ENCODE results near the gene PNLIPRP2. TPM values are rescaled to one million over a fixed set of nuclear protein-coding genes. Genes with fewer than 3 reads are reported as not detected.

Gene PNLIPRP2
- total RNA-seq, 1 experiment from 2014 or later = not detected

GRCh38 chr10:116602648-116603400 is 17.9 kb upstream of the PNLIPRP2 start:
- Mint-ChIP-seq H3K4me1 (ENCODE audit: low read depth, unreplicated experiment) (no peaks in the 10 kb centered on the region), H3K4me3 (ENCODE audit: low read depth, unreplicated experiment) (no peak overlapping the region), H3K9me3 (ENCODE audit: low read depth, unreplicated experiment) (no peaks in the 10 kb centered on the region), H3K36me3 (ENCODE audit: insufficient read depth, unreplicated experiment) (no peaks in the 10 kb centered on the region), H3K27ac (ENCODE audit: unreplicated experiment) (no peak overlapping the region), H3K27me3 (ENCODE audit: unreplicated experiment) (no peaks in the 10 kb centered on the region)
- intact Hi-C loops (cut with micrococcal nuclease; ENCODE audit: unreplicated experiment) = no loop called here
- TF ChIP-seq, protein P1, sequence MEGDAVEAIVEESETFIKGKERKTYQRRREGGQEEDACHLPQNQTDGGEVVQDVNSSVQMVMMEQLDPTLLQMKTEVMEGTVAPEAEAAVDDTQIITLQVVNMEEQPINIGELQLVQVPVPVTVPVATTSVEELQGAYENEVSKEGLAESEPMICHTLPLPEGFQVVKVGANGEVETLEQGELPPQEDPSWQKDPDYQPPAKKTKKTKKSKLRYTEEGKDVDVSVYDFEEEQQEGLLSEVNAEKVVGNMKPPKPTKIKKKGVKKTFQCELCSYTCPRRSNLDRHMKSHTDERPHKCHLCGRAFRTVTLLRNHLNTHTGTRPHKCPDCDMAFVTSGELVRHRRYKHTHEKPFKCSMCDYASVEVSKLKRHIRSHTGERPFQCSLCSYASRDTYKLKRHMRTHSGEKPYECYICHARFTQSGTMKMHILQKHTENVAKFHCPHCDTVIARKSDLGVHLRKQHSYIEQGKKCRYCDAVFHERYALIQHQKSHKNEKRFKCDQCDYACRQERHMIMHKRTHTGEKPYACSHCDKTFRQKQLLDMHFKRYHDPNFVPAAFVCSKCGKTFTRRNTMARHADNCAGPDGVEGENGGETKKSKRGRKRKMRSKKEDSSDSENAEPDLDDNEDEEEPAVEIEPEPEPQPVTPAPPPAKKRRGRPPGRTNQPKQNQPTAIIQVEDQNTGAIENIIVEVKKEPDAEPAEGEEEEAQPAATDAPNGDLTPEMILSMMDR (IDR thresholded peaks at IDR 0.05; ENCODE audit: unreplicated experiment) = no peak
- DNase-seq = no peak
- CTCF ChIA-PET = interaction anchor here (0.6 kb wide), 1 partner anchor 80 kb away, joined by 3 read pairs; no protein-coding TSS in a partner anchor
- no TSS peak for BruUV-seq (replicated peaks)

GRCh38 chr10:116606061-116606483 is 14.7 kb upstream of the PNLIPRP2 start:
- H3K27ac Mint-ChIP-seq (ENCODE audit: unreplicated experiment) = no peak overlapping the region
- intact Hi-C loops (cut with micrococcal nuclease; ENCODE audit: unreplicated experiment) = no loop called here

DNA sequence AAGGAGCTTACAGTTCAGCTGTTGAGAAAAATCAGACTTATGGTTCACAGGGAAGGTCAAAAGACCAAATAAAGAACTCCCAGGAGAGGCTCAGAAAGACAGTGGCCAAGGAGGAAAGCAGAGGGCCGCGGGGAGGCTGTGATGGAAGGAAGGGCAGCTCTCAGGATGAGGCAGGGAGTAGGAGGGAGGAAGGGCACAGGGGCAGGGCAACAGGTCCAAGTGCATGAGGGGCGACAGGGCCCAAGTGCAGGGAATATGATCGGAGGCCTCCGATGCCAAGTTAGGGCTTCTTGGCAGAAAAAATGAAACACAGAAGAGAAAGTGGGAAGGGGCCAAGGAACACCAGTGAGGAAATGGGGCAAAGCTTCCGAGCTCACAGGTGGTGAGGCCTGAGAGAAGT is 13.4 kb upstream of the PNLIPRP2 start:
- no peaks in the 10 kb centered on the region for H3K9me3 Mint-ChIP-seq (ENCODE audit: low read depth, unreplicated experiment)

More at GRCh38 chr10:116606061-116606483, 14.7 kb upstream of the PNLIPRP2 start:
- H3K9me3 Mint-ChIP-seq (ENCODE audit: low read depth, unreplicated experiment) = no peaks in the 10 kb centered on the region
- no peaks in the 10 kb centered on the region for H3K36me3 Mint-ChIP-seq (ENCODE audit: insufficient read depth, unreplicated experiment)
- BruUV-seq (replicated peaks) = no TSS peak
- H3K27me3 Mint-ChIP-seq (ENCODE audit: unreplicated experiment) = no peaks in the 10 kb centered on the region
- DNase-seq = no peak
- CTCF ChIA-PET = no interaction called here
- H3K4me1 Mint-ChIP-seq (ENCODE audit: low read depth, unreplicated experiment) = no peaks in the 10 kb centered on the region
- TF ChIP-seq, protein P1 (IDR thresholded peaks at IDR 0.05; ENCODE audit: unreplicated experiment) = no peak
- no peak overlapping the region for H3K4me3 Mint-ChIP-seq (ENCODE audit: low read depth, unreplicated experiment)

DNA sequence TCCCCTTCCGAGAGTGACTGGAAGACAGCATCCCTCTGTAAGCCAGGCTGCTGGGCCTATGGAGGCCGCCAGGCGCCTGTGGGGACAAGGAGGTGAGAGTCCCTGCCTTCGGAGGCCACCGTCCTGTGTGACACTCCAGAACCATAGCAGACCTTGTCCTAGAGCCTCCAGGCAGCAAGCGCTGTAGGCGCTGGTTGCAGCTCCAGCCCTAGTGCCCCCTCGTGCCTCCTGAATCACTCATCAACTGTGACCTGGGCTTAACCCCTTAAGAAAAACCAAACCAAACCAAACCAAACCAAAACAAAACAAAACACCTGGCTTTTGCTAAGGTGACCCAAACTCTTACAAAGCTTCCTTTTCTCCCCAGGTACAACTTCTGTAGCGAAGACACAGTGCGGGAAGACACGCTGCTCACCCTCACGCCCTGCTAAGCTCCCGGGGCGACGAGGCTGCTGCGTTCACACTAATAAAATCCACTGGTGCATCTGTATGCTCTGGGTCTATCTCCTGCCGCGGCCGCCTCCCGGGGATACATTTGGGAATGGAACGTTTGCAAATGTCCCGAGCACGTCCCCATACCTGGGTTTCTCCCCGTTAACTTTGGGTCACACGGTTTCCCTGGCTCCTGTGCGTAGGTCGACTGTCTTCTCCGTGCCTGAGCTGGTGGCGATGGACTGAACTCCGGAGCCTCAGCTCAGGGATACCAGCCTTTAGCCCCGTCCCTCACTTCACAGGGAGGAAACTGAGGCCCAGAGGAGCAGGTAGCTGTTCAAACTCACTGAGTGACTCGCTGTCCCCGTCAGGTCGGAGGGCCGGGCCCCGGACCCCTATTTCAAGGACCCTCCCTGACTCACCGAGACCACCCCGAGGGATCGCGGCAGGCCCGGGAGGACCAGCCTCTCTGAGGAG is 11.8 kb upstream of the PNLIPRP2 start:
- Mint-ChIP-seq H3K27me3 (ENCODE audit: unreplicated experiment) (peaks cover 11% of the 10 kb centered on the region), H3K4me3 (ENCODE audit: low read depth, unreplicated experiment) (no peak overlapping the region), H3K27ac (ENCODE audit: unreplicated experiment) (no peak overlapping the region), H3K9me3 (ENCODE audit: low read depth, unreplicated experiment) (no peaks in the 10 kb centered on the region), H3K36me3 (ENCODE audit: insufficient read depth, unreplicated experiment) (no peaks in the 10 kb centered on the region), H3K4me1 (ENCODE audit: low read depth, unreplicated experiment) (no peaks in the 10 kb centered on the region)
- TF ChIP-seq, protein P1 (IDR thresholded peaks at IDR 0.05; ENCODE audit: unreplicated experiment) = no peak
- CTCF ChIA-PET = no interaction called here
- intact Hi-C loops (cut with micrococcal nuclease; ENCODE audit: unreplicated experiment) = no loop called here
- DNase-seq = no peak
- BruUV-seq (replicated peaks) = no TSS peak

More for the DNA sequence above, 13.4 kb upstream of the PNLIPRP2 start:
- H3K27me3 Mint-ChIP-seq (ENCODE audit: unreplicated experiment) = no peaks in the 10 kb centered on the region
- no peak for DNase-seq
- H3K36me3 Mint-ChIP-seq (ENCODE audit: insufficient read depth, unreplicated experiment) = no peaks in the 10 kb centered on the region
- intact Hi-C loops (cut with micrococcal nuclease; ENCODE audit: unreplicated experiment) = no loop called here
- CTCF ChIA-PET = no interaction called here
- H3K27ac Mint-ChIP-seq (ENCODE audit: unreplicated experiment) = no peak overlapping the region
- TF ChIP-seq, protein P1 (IDR thresholded peaks at IDR 0.05; ENCODE audit: unreplicated experiment) = no peak
- no peaks in the 10 kb centered on the region for H3K4me1 Mint-ChIP-seq (ENCODE audit: low read depth, unreplicated experiment)
- no TSS peak for BruUV-seq (replicated peaks)
- H3K4me3 Mint-ChIP-seq (ENCODE audit: low read depth, unreplicated experiment) = no peak overlapping the region

Measured in Calu3 (cell line).